Muscle layer of colon (tissue), 2 donors: ENCODE data around the gene CERKL.

Experiments
- H3K27ac ChIP-seq: one replicate; pipeline ENCODE4 v1.7.0; 2013; ENCODE audit warnings: low read depth, mild to moderate bottlenecking, low read length, moderate library complexity
- H3K27me3 ChIP-seq, 2 donors: one replicate each; pipeline ENCODE4 v1.7.0; 2013; ENCODE audit warnings: low read length in 2 of 2, mild to moderate bottlenecking in 2 of 2; ENCODE audit not compliant: insufficient read depth in 2 of 2, control insufficient read depth in 1 of 2
- H3K36me3 ChIP-seq: one replicate; pipeline ENCODE4 v1.7.0; 2013; ENCODE audit warnings: mild to moderate bottlenecking, low read length; ENCODE audit not compliant: insufficient read depth
- H3K4me1 ChIP-seq: one replicate; pipeline ENCODE4 v1.7.0; 2013; ENCODE audit warnings: mild to moderate bottlenecking, low read length; ENCODE audit not compliant: insufficient read depth
- H3K4me3 ChIP-seq, 2 donors: one replicate each; pipeline ENCODE4 v1.7.0; 2013; ENCODE audit warnings: low read length in 2 of 2, low read depth in 1 of 2, mild to moderate bottlenecking in 1 of 2, moderate library complexity in 1 of 2
- H3K9ac ChIP-seq: one replicate; pipeline ENCODE4 v1.7.0; 2013; ENCODE audit warnings: low read length
- H3K9me3 ChIP-seq: one replicate; pipeline ENCODE4 v1.7.0; 2013; ENCODE audit warnings: mild to moderate bottlenecking, low read length
- donor health status: abdominal sarcoma.
- donor health status: Adenocarcinoma of cecum.

The CERKL gene

GRCh38 chr2:181589779-181590178, 67.1 kb downstream of the CERKL start:
- Histone ChIP-seq H3K4me3 (no peak overlapping the region), H3K9me3 (no peaks in the 10 kb centered on the region), H3K4me1 (no peaks in the 10 kb centered on the region), H3K36me3 (no peaks in the 10 kb centered on the region), H3K27me3 (no peaks in the 10 kb centered on the region), H3K9ac (no peak overlapping the region), H3K27ac (no peak overlapping the region)

GRCh38 chr2:181588546-181588945, 68.4 kb downstream of the CERKL start:
- no peaks in the 10 kb centered on the region for H3K36me3 ChIP-seq
- no peak overlapping the region for H3K9ac ChIP-seq
- H3K4me3 ChIP-seq = no peak overlapping the region
- H3K4me1 ChIP-seq = no peaks in the 10 kb centered on the region
- no peaks in the 10 kb centered on the region for H3K9me3 ChIP-seq
- H3K27me3 ChIP-seq = no peaks in the 10 kb centered on the region
- no peak overlapping the region for H3K27ac ChIP-seq

- no peak overlapping the region for H3K27ac ChIP-seq
- no peaks in the 10 kb centered on the region for H3K9me3 ChIP-seq
- H3K27me3 ChIP-seq = no peaks in the 10 kb centered on the region
- no peaks in the 10 kb centered on the region for H3K4me1 ChIP-seq
- no peak overlapping the region for H3K4me3 ChIP-seq
- H3K9ac ChIP-seq = no peak overlapping the region
- no peaks in the 10 kb centered on the region for H3K36me3 ChIP-seq
Measured at GRCh38 chr2:181586569-181587081, 70.3 kb downstream of the CERKL start.

- Histone ChIP-seq H3K27me3 (no peaks in the 10 kb centered on the region), H3K4me1 (no peaks in the 10 kb centered on the region), H3K9ac (no peak overlapping the region), H3K27ac (no peak overlapping the region), H3K9me3 (no peaks in the 10 kb centered on the region), H3K36me3 (no peaks in the 10 kb centered on the region), H3K4me3 (no peak overlapping the region)
Measured at GRCh38 chr2:181585732-181586131, 71.2 kb downstream of the CERKL start.

- Histone ChIP-seq H3K27ac (no peak overlapping the region), H3K9ac (no peak overlapping the region)
Measured at GRCh38 chr2:181581534-181581933, 75.4 kb downstream of the CERKL start.

GRCh38 chr2:181578829-181579228, 78.1 kb downstream of the CERKL start:
- H3K4me1 ChIP-seq = no peaks in the 10 kb centered on the region
- H3K27me3 ChIP-seq = no peaks in the 10 kb centered on the region
- H3K36me3 ChIP-seq = no peaks in the 10 kb centered on the region
- no peak overlapping the region for H3K27ac ChIP-seq
- H3K9me3 ChIP-seq = no peaks in the 10 kb centered on the region
- no peak overlapping the region for H3K9ac ChIP-seq
- H3K4me3 ChIP-seq = no peak overlapping the region

More at GRCh38 chr2:181581534-181581933, 75.4 kb downstream of the CERKL start:
- Histone ChIP-seq H3K9me3 (no peaks in the 10 kb centered on the region), H3K36me3 (no peaks in the 10 kb centered on the region), H3K4me3 (no peak overlapping the region), H3K4me1 (no peaks in the 10 kb centered on the region), H3K27me3 (no peaks in the 10 kb centered on the region)

DNA sequence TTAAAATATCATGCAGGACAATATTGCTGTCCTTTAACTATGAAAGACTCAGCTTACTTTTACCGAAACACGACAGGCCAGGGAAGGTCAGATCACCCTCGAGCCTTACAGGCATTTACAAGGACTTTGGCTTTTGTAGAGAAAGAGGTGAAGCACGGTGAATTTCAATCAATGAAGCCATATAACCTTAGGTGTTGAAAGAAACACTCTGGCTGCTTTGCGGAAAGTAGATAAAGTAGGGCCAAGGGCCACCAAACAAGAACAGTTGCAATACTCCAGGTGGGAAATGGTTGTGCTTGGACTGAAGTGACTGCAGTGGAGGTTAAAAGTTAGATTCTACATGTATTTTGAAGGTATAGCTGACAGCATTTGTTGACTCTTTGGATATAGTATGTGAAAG, 80.5 kb downstream of the CERKL start:
- Histone ChIP-seq H3K27ac (no peak overlapping the region), H3K36me3 (no peaks in the 10 kb centered on the region), H3K9ac (no peak overlapping the region), H3K4me1 (no peaks in the 10 kb centered on the region), H3K9me3 (no peaks in the 10 kb centered on the region), H3K27me3 (no peaks in the 10 kb centered on the region), H3K4me3 (no peak overlapping the region)

- H3K9ac ChIP-seq = no peak overlapping the region
- no peaks in the 10 kb centered on the region for H3K27me3 ChIP-seq
- no peak overlapping the region for H3K27ac ChIP-seq
- no peaks in the 10 kb centered on the region for H3K4me1 ChIP-seq
- no peak overlapping the region for H3K4me3 ChIP-seq
- no peaks in the 10 kb centered on the region for H3K36me3 ChIP-seq
- no peaks in the 10 kb centered on the region for H3K9me3 ChIP-seq
Measured at GRCh38 chr2:181575650-181576025, 81.3 kb downstream of the CERKL start.

DNA sequence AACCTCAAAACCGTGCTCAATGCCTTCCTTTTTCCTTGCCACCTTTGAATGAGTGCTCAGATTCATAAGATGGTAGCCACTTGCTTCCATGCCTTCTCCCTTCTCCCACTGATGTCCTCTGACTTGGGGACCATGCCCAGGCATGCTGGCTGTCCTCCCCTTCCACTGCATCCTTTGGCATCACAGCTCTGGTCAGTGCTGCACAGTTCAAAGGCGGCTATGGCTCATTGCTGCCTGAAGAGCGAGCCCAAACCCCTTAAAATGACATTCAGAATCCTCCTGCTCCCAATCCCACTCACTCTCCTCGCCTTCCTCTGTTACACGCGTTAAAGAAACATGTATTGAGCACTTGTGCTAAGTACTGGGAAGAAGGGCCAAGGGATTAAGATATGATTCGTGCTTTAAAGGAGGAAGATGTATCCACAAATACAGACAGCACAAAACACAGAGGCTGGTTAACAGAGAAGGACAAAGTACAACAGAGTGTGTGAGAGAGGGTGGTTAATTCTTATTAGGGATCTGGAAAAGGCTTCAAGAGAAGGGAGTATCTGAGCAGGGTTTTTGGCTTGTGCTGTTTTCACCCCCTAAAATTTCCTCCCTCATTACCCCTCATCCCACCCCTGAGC, 81.8 kb downstream of the CERKL start:
- Histone ChIP-seq H3K27ac (no peak overlapping the region), H3K9me3 (no peaks in the 10 kb centered on the region), H3K27me3 (no peaks in the 10 kb centered on the region), H3K4me3 (no peak overlapping the region), H3K9ac (no peak overlapping the region), H3K4me1 (no peaks in the 10 kb centered on the region), H3K36me3 (no peaks in the 10 kb centered on the region)

GRCh38 chr2:181574321-181574720, 82.6 kb downstream of the CERKL start:
- Histone ChIP-seq H3K4me3 (no peak overlapping the region), H3K9me3 (no peaks in the 10 kb centered on the region), H3K36me3 (no peaks in the 10 kb centered on the region), H3K27me3 (no peaks in the 10 kb centered on the region), H3K9ac (no peak overlapping the region), H3K27ac (no peak overlapping the region), H3K4me1 (no peaks in the 10 kb centered on the region)

GRCh38 chr2:181573140-181573736, 83.7 kb downstream of the CERKL start:
- Histone ChIP-seq H3K36me3 (no peaks in the 10 kb centered on the region), H3K4me1 (no peaks in the 10 kb centered on the region), H3K4me3 (no peak overlapping the region), H3K27ac (no peak overlapping the region), H3K9me3 (no peaks in the 10 kb centered on the region), H3K9ac (no peak overlapping the region), H3K27me3 (no peaks in the 10 kb centered on the region)
